Measurements from ENCODE around the gene SOCS7. TPM values are rescaled to one million over a fixed set of nuclear protein-coding genes. Genes with fewer than 3 reads are reported as not detected.

SOCS7 gene
- total RNA-seq (10 to 100 TPM; 13.1 to 24.0 (median 18.6) TPM), polyA plus RNA-seq (10 to 100 TPM in 1 of 2 donors, 1 to 10 TPM in 1; 5.5 to 10.7 TPM)

- intact Hi-C loops (cut with DNase I): no loop called here
- Histone ChIP-seq H3K4me1 (peaks cover 4 to 22% (median 14%) of the 10 kb centered on the region in 3 donors), H3K27me3 (no peaks in the 10 kb centered on the region), H3K27ac (peak within 1 kb of the TSS; percentile 64 to 91 (median 78)), H3K4me3 (peak within 1 kb of the TSS; percentile 74 to 95 (median 84)), H3K9me3 (no peaks in the 10 kb centered on the region), H3K36me3 (no peaks in the 10 kb centered on the region)
- 1 to 4% methylated on average over 30 to 84 of the region's 84 CpGs for WGBS, 2 donors
- no peak for FAIRE-seq
- DNase-seq: peak; percentile 94 to 99 (median 96)
- TF ChIP-seq CTCF (IDR thresholded peaks at IDR 0.05): no peak
- ATAC-seq: peak; percentile 91 to 96 (median 94)
Observed at GRCh38 chr17:38351412-38352222, at the start of gene SOCS7. SOCS7 (plus strand) TSS chr17:38351844; CDS start chr17:38352053, 209 bp downstream.

GRCh38 chr17:38315497-38315896 lies 36.1 kb upstream of the SOCS7 start:
- Histone ChIP-seq H3K27ac (no peak overlapping the region), H3K36me3 (peaks cover 0 to under 1% (median 0%) of the 10 kb centered on the region in 3 donors), H3K27me3 (no peaks in the 10 kb centered on the region), H3K9me3 (no peaks in the 10 kb centered on the region), H3K4me3 (no peak overlapping the region), H3K4me1 (no peaks in the 10 kb centered on the region)
- TF ChIP-seq CTCF (IDR thresholded peaks at IDR 0.05): no peak
- no peak for ATAC-seq
- no peak for DNase-seq
- no peak for FAIRE-seq
- 65 to 77% methylated on average over 3 of the region's 3 CpGs for WGBS, 2 donors
- intact Hi-C loops (cut with DNase I): no loop called here

- TF ChIP-seq CTCF (IDR thresholded peaks at IDR 0.05): no peak
- ATAC-seq (no peak), DNase-seq (no peak), FAIRE-seq (no peak)
- WGBS, 2 donors: 77 to 80% methylated on average over 3 of the region's 3 CpGs
- Histone ChIP-seq H3K4me1 (no peaks in the 10 kb centered on the region), H3K36me3 (peaks cover 0 to 11% (median 0%) of the 10 kb centered on the region in 3 donors), H3K4me3 (no peak overlapping the region), H3K27ac (no peak overlapping the region), H3K27me3 (no peaks in the 10 kb centered on the region), H3K9me3 (no peaks in the 10 kb centered on the region)
- intact Hi-C loops (cut with DNase I): no loop called here
Observed at GRCh38 chr17:38317081-38317480, 34.6 kb upstream of the SOCS7 start.

GRCh38 chr17:38320482-38320881 lies 31.2 kb upstream of the SOCS7 start:
- Histone ChIP-seq H3K27ac (no peak overlapping the region), H3K4me3 (no peak overlapping the region), H3K27me3 (no peaks in the 10 kb centered on the region), H3K4me1 (no peaks in the 10 kb centered on the region), H3K9me3 (no peaks in the 10 kb centered on the region), H3K36me3 (peaks cover 0 to 11% (median 0%) of the 10 kb centered on the region in 3 donors)
- TF ChIP-seq CTCF (IDR thresholded peaks at IDR 0.05): no peak
- DNase-seq (no peak), ATAC-seq (no peak), FAIRE-seq (no peak)
- intact Hi-C loops (cut with DNase I): no loop called here
- WGBS, 2 donors: 83 to 92% methylated on average over 10 of the region's 10 CpGs
